Endothelial cell of umbilical vein (primary cell): ENCODE data around the gene RIPOR1.

Experiments used
- CTCF ChIP-seq, 2 donors: IDR thresholded peaks; 1 replicate in 1 of 2; 2 replicates in 1 of 2; pipeline ENCODE4 v1.5.1; 2011; ENCODE audit warnings: low read length in 2 of 2, mild to moderate bottlenecking in 2 of 2, moderate library complexity in 2 of 2, control low read depth in 1 of 2, inconsistent platforms in 1 of 2, low read depth in 1 of 2; ENCODE audit not compliant: insufficient read depth in 1 of 2; ENCODE audit errors: extremely low read depth in 1 of 2
- EZH2 ChIP-seq: IDR thresholded peaks from 2 replicates; pipeline ENCODE4 v1.6.1; 2012; ENCODE audit warnings: borderline replicate concordance, low read depth, mild to moderate bottlenecking, moderate library complexity, low read length, inconsistent platforms; ENCODE audit not compliant: severe bottlenecking
- GATA2 ChIP-seq: IDR thresholded peaks from 2 replicates; pipeline ENCODE4 v1.7.0; 2011; ENCODE audit warnings: low read depth, mild to moderate bottlenecking, moderate library complexity, mixed read lengths, low read length; ENCODE audit not compliant: insufficient read length, insufficient read depth
- MAX ChIP-seq: IDR thresholded peaks from 2 replicates; pipeline ENCODE4 v1.6.1; 2011; ENCODE audit not compliant: insufficient read depth, insufficient read length
- MYC ChIP-seq: IDR thresholded peaks from one replicate; pipeline ENCODE4 v1.6.1; 2011; ENCODE audit warnings: mild to moderate bottlenecking, low read depth, low read length
- POLR2A ChIP-seq: IDR thresholded peaks from 2 replicates; pipeline ENCODE4 v1.6.1; 2012; ENCODE audit warnings: low read depth, mild to moderate bottlenecking, control low read depth, low read length
- POLR2AphosphoS5 ChIP-seq: IDR thresholded peaks from 2 replicates; pipeline ENCODE4 v1.6.1; 2012; ENCODE audit warnings: low read depth, mild to moderate bottlenecking, control low read depth, low read length, moderate library complexity; ENCODE audit not compliant: insufficient read depth

- TF ChIP-seq CTCF (IDR thresholded peaks at IDR 0.05; ENCODE audit: extremely low read depth in 1 of 2, insufficient read depth in 1 of 2, low read depth in 1 of 2, low read length in 2 of 2) (no peak), MAX (no peak), MYC (no peak), POLR2A (no peak), POLR2AphosphoS5 (no peak), EZH2 (no peak), GATA2 (no peak)
Measured at GRCh38 chr16:67544844-67545664, 16.4 kb downstream of the RIPOR1 start.
